Measurements from ENCODE around the gene AFF3.

AFF3 gene

GRCh38 chr2:99600981-99601651 lies 541.3 kb downstream of the AFF3 start:
- no peak for DNase-seq (ENCODE audit: low read depth)

DNA sequence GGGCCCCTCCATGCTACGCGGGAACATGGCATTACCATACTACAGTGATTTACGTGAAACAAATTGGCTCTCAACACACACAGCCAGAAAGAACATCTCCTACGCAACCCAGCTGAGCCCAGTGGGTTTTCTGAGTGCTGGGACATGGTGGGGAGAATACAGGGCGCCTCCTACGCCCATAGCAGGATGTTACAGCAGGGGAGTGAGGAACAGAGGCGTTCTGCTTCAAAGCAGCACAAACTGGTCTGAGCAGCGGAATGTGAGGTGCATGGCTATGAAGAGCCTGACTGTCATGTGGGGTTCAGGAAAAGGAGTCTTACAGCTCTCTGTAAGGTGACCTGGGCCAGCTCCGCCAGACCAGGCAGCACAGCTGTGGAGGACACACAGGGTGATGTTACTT lies 543.9 kb downstream of the AFF3 start:
- DNase-seq (ENCODE audit: low read depth) = no peak

GRCh38 chr2:99597616-99598015 lies 544.8 kb downstream of the AFF3 start:
- DNase-seq (ENCODE audit: low read depth) = no peak

- no peak for DNase-seq (ENCODE audit: low read depth)
These were observed 547.0 kb downstream of the AFF3 start for GRCh38 chr2:99595373-99595772.

DNA sequence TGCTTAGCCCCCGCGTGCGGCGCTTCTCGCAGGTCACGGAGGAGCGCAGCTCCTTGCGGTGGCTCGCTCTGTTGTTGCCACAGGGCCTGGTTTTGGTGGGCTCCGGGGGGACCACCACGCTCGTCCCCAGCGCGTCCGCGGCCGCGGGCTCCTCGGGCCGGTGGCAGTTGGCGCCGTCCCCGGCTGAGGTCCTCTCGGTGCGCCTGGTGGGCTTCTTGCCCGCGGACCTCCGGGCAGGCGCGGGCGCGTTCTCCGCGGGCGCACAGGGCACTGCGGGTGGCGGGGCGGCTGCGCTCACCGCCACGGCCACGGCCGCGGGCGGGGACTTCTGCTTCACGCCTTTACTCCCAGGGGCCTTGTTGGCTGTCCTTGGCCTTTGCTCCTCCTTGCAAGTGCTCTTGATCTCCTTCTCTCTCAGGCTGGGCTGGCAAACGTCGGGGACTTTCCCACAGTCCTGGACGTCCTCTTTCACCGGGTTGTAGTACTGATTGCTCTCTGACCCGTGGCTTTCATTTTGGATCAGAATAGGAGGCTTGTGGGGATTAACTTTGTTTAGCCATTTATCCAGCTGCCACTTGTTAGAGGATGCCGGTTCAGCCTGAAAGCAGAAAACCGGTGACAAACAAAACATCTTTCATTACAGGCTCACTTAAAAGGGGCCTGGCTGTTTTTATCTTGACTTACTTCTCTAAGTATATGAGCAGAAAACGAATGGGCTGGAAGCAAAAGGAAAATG lies 548.5 kb downstream of the AFF3 start:
- no peak for DNase-seq (ENCODE audit: low read depth)

GRCh38 chr2:99576775-99577174 lies 565.6 kb downstream of the AFF3 start:
- DNase-seq (ENCODE audit: low read depth) = no peak

GRCh38 chr2:99573634-99574251 lies 568.6 kb downstream of the AFF3 start:
- no peak for DNase-seq (ENCODE audit: low read depth)

GRCh38 chr2:99572373-99573164 lies 569.8 kb downstream of the AFF3 start:
- no peak for DNase-seq (ENCODE audit: low read depth)

GRCh38 chr2:99571954-99572353 lies 570.4 kb downstream of the AFF3 start:
- no peak for DNase-seq (ENCODE audit: low read depth)

- DNase-seq (ENCODE audit: low read depth) = no peak
These were observed 570.9 kb downstream of the AFF3 start for GRCh38 chr2:99571533-99571932.

DNA sequence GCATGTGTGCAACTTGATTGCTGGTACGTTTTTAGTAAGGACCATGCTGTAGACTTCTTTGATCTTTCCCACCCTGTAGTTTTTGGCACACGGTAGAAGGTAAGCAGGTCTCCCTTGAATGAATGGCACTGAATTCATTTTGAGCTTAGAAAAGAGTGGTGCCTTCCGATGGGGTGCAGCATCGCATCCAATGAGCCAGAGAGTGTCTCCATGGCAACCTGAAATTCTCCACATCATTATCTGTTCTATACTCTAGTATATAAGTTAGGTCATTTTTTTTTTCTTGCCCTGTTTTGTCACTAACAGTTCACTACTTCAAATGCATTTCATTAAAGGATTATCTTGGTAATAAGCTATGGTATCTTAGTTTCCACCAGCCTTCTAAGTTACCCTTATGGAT lies 571.4 kb downstream of the AFF3 start:
- no peak for DNase-seq (ENCODE audit: low read depth)

GRCh38 chr2:99569386-99569785 lies 573.0 kb downstream of the AFF3 start:
- no peak for DNase-seq (ENCODE audit: low read depth)

GRCh38 chr2:99565227-99565626 lies 577.2 kb downstream of the AFF3 start:
- DNase-seq (ENCODE audit: low read depth) = no peak

- no peak for DNase-seq (ENCODE audit: low read depth)
These were observed 579.9 kb downstream of the AFF3 start for GRCh38 chr2:99562516-99562915.

GRCh38 chr2:99561804-99562203 lies 580.6 kb downstream of the AFF3 start:
- no peak for DNase-seq (ENCODE audit: low read depth)

DNA sequence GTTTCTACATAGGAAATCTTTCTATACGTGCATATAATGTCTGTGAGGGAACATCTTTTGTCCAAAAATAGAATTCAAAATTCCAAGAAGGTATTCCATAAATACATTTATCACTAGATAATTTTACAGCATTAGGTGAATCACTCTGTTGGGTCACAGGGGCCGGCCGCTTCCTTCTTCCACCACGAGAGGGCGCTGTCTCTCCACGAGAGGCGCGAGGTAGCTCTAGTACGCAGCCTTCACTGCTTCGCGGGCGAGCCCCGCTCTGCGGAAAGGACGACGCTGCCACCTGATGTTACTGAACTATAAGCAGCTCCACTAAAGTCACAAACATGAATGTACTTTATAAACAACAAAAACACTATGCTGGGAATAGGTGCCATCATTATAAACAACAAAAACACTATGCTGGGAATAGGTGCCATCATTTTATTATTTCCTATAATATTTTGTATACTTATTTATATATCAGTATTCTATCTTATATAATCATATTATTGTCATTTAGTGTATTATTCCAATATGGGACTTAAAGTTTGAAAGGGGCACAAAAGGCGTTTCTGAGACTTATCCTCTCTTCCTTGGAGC lies 583.2 kb downstream of the AFF3 start:
- DNase-seq (ENCODE audit: low read depth) = peak; percentile 18

- no peak for DNase-seq (ENCODE audit: low read depth)
These were observed 587.0 kb downstream of the AFF3 start for GRCh38 chr2:99555404-99555803.

- DNase-seq (ENCODE audit: low read depth) = no peak
These were observed 587.5 kb downstream of the AFF3 start for GRCh38 chr2:99554871-99555270.

GRCh38 chr2:99554238-99554637 lies 588.2 kb downstream of the AFF3 start:
- no peak for DNase-seq (ENCODE audit: low read depth)

DNA sequence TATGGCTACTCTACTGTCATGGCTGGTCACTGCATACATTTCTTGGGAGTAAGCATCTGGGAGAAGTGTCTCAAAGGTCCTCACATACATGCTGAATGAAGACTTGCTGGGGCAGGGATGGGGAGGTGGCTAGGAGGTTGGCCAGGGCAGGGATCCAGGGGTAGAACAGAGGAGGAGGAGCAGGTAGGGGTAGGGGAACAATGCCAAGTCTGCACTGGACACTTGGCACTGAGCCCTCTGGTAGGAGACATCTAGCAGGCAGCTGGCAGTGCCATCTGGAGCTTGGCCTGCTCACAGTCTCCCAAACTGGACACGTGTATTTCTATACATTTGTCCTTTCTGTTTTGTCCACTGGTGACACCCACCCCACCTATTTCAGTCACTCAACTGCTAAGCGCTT lies 589.9 kb downstream of the AFF3 start:
- no peak for DNase-seq (ENCODE audit: low read depth)

- DNase-seq (ENCODE audit: low read depth) = no peak
These were observed 592.0 kb downstream of the AFF3 start for GRCh38 chr2:99550368-99550767.

DNA sequence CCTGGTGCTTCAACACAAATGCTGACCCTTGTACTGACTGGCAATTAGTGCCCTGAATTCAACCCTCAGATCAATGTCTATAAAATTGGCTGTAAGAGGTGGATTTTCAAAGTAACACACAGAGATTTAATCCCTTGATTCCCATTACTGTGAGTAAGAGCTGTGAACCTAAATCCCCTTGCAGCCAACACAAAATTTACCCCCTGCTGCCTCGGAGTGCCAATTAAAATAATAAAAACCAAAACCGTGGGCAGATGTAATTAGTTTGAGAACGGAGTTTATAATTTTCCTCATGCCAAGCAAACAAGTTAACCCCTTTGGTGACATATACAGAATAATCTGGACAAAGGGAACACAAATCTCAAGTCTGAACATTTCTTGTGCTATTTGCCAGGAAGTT lies 596.8 kb downstream of the AFF3 start:
- DNase-seq (ENCODE audit: low read depth) = no peak
